NCI-H524 (cell line): ENCODE data around the gene SKAP1.
"Not testable (repeated sequence)": the region's sequence is repeated elsewhere in the genome, so short reads cannot be mapped to it uniquely, and the experiment has no call there.

Source experiments
- DNase-seq, 2 experiments: peaks; one replicate each; lab custom pipeline; 2025; lab: John Stamatoyannopoulos, UW

The SKAP1 gene

DNA sequence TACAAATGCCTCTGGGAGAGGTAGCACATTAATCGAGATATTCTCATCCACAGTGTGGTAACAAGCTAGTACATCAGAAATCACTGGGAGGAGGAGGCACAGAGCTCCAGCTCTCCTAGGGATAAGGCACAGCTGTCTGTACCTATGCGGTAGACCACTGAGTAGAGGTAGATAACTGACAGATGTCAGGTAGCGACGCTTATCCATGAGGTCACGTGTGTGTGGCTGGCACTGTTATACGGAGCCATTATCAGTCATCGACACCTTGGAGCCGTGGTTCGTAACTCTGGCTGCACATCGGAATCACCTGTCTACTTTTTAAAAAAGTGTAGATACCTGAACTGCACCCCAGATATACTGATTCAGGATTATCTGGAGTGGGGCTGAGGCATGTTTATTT is 220.0 kb downstream of the SKAP1 start:
- no peak for DNase-seq

DNA sequence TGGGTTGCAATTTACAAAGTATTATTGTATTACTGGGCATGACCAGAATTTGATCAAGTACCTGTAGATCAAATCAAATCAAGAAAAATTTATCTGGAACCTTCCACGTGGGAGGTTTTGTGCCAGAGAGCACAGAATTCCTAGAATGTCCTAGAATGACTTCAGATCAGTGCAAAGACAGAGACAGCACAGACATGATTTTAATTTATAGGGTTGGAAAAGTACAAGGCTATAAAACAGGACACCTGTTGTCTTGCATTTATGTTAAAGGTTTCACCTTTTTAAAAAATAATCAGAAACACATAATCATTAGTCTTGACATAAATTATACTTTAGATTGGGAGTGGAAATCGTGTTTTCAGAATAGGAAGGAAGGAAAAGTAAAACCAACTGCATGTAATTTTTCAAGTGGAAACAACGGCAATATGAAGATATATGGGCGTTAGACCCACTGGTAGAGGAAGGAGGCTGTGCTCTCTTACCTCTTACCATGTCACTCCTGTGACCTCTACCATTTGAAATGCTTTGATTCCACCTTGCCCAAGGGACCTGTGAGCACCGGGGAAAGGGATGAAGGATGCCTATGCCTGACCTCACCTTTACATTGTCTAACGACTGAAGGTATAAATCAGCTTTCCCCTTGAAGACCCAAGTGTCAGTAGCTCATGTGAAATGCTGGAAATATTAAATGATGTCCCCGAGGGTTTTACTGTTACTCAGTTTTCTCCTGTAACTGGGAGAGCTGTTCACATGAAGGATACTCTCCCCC is 222.1 kb downstream of the SKAP1 start:
- DNase-seq = no peak

DNA sequence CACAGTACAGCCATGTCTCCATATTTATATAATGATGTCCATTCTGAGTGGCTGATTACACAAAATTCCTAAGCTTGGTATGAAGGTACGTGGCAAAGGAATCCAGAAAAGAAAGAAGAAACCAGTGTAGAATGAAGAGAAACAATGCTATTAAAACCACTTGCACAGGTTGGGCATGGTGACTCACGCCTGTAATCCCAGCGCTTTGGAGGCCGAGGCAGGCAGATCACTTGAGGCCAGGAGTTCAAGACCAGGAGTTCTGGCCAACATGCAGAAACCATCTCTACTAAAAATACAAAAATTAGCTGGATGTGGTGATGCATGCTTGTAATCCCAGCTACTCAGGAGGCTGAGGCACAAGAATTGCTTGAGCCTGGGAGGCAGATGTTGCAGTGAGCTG is 223.0 kb downstream of the SKAP1 start:
- not testable (repeated sequence) for DNase-seq

DNA sequence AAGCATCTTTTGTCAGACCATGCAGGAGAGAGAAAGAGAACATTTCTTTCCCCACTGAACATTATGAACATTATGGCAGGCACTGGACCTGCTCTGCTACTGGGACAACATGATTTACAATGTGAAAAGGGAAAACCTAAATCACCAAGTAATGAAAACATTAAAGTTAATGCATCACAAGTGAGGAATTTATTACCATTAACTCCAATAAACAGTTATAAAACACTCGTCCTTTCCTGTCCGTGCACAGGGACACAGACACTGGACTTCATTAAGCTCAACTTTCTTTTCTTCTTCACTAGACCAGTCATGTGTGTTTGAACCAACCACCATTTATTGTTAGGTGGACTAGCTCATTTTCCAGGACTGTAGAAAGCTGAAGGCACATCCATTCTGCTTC is 227.1 kb downstream of the SKAP1 start:
- no peak for DNase-seq

- no peak for DNase-seq
Measured at GRCh38 chr17:48198950-48199541, 231.0 kb downstream of the SKAP1 start.

GRCh38 chr17:48195910-48196309 is 234.1 kb downstream of the SKAP1 start:
- no peak for DNase-seq

- DNase-seq = no peak
Measured at GRCh38 chr17:48194097-48194550, 235.9 kb downstream of the SKAP1 start.

DNA sequence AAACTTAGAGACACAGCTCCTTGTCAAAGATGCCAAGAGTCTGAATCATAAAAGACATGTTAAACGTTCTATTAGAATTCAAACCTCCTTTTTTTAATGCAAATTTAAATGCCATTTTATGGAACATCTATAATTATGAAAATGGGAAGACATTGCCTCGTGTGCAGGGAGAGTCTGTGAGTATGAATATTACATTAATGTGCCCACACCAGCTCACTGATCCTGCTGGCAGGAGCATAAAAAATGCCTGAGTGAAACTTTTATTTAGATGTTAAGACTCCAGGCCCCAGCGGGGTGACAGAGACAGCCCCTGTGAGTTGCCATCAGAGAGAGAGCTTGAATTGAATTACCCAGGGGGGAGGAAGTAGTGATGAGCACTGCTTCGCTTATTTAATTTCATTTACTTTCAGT is 237.7 kb downstream of the SKAP1 start:
- DNase-seq = no peak

DNA sequence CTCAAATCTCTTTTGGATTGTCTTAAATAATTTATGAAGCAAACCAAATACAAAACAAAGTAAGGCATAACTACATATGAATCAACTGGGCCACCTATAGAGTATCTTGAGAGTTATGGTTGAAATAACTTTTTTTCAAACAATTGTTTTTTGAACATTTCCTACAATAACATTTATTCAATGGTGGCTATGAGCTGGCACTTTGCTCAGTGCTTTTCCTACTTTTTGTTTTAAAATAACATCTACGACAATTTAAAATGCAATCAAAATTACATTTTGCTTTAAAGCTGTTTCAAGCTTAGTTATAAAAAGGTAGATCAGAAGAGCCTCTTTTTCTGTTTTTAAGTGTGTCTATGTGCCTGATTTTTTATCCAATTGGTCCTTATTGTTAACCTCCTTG is 238.7 kb downstream of the SKAP1 start:
- DNase-seq = no peak

GRCh38 chr17:48190871-48191270 is 239.1 kb downstream of the SKAP1 start:
- no peak for DNase-seq

GRCh38 chr17:48187872-48188608 is 242.0 kb downstream of the SKAP1 start:
- DNase-seq = no peak

- DNase-seq = not testable (repeated sequence)
Measured at GRCh38 chr17:48186317-48186716, 243.7 kb downstream of the SKAP1 start.

DNA sequence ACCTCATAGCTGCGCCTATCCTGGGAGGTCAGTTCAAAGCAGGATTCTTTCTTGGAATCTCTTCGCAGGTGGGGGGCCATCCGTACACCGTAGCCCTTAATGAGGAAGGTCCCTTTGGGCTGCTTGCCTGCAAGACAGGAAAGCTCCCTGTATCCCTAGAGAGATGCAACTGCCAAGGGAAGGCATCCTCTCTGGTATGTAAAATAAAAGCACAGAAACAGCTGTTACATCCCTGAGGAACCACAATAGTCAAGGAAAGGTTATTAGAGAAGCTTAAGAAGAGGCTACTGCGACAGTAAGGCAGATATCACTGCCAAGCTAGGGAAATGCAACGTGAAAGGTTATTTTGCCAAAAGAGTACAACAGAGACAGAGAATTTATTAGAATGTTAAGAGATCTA is 245.3 kb downstream of the SKAP1 start:
- DNase-seq = peak in 1 of 2 experiments; percentile 21

- DNase-seq = peak in 1 of 2 experiments; percentile 42
Measured at GRCh38 chr17:48181653-48182052, 248.4 kb downstream of the SKAP1 start.

GRCh38 chr17:48180842-48181629 is 249.0 kb downstream of the SKAP1 start:
- no peak for DNase-seq

- DNase-seq = no peak
Measured at GRCh38 chr17:48179071-48179945, 250.7 kb downstream of the SKAP1 start.

DNA sequence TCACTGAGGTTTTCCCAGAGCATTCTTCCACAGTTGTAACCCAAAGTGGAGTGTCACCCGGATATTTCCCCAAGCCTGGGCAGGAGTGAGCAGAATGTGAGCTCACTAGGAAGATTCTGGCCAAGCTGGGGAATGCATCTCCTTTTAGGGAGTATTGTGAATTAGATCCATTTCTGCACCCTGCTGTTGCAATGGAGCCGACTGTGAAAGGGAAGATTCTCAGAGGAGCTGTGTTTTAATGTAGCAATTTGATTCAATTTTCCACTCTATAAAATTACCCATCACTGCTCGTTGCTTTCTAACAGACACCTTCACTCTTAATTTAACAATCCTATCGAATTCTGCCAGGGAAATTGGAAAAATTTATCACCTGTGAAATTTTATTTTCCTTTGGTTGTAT is 251.7 kb downstream of the SKAP1 start:
- DNase-seq = no peak

DNA sequence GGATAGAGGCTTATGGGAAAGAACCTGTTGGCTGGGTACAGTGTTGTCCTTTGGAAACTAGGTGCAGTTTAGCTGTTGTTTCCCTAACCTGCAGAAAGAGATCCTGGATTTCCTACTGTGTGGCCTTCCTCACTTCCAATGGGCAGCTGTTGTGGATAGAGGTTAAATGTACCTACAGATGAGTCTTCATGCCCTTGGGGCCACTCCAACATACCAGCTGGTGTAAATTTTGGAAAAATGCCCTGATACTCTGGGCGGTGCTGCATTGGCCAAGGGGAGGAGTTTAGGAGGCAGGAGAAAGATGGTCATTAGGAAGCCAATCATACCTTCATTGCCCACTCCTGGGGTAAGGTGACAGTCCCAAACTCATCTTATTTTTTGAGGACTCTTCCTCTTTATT is 252.2 kb downstream of the SKAP1 start:
- DNase-seq = peak in 1 of 2 experiments; percentile 18

GRCh38 chr17:48176471-48176855 is 253.6 kb downstream of the SKAP1 start:
- DNase-seq = no peak

GRCh38 chr17:48175692-48176470 is 254.1 kb downstream of the SKAP1 start:
- no peak for DNase-seq
